CD4-positive, alpha-beta T cell (primary cell): ENCODE results near the gene IER5. TPM values are rescaled to one million over a fixed set of nuclear protein-coding genes. Genes with fewer than 3 reads are reported as not detected.

Source experiments
- ATAC-seq: fragments of 200-7000 bp; cut with Tn5 transposase; one replicate; pipeline ENCODE4 v1.10.0; 2022; ENCODE audit warnings: mild to moderate bottlenecking; ENCODE audit not compliant: poor library complexity
- CTCF ChIA-PET: fragments of 350-600 bp; sonication (Branson Sonifier 250); formaldehyde crosslinking; loops from one replicate; lab custom pipeline; 2021; ENCODE audit warnings: antibody characterized with exemption, inconsistent platforms; lab: Charles Lee
- POLR2A ChIA-PET: fragments of 350-600 bp; sonication (Branson Sonifier 250); formaldehyde crosslinking; loops from one replicate; lab custom pipeline; 2021; ENCODE audit warnings: antibody characterized with exemption, inconsistent platforms; lab: Charles Lee
- DNase-seq, 14 experiments: peaks; one replicate each; pipeline ENCODE4 v3.0.0-alpha.2; 2013 to 2020; ENCODE audit warnings: mixed read lengths in 2 of 14
- H3K27ac ChIP-seq, 2 donors: one replicate each; pipeline versions ENCODE4 v1.5.1 to v1.7.0; 2013; ENCODE audit warnings: low read length in 2 of 2, low read depth in 1 of 2, mild to moderate bottlenecking in 1 of 2
- H3K27me3 ChIP-seq, 2 experiments: 1 replicate in 1 of 2; 2 replicates in 1 of 2; pipeline versions ENCODE4 v1.6.1 to v1.7.0; 2013; ENCODE audit warnings: low read length in 2 of 2, control low read depth in 1 of 2, mild to moderate bottlenecking in 1 of 2, moderate library complexity in 1 of 2; ENCODE audit not compliant: insufficient read depth in 2 of 2, control insufficient read depth in 1 of 2
- H3K36me3 ChIP-seq: one replicate; pipeline ENCODE4 v1.6.1; 2013; ENCODE audit warnings: low read length, control low read depth; ENCODE audit not compliant: insufficient read depth
- H3K4me1 ChIP-seq: one replicate; pipeline ENCODE4 v1.6.1; 2013; ENCODE audit warnings: low read length, control low read depth; ENCODE audit not compliant: insufficient read depth
- H3K4me3 ChIP-seq: one replicate; pipeline ENCODE4 v1.5.1; 2013; ENCODE audit warnings: mild to moderate bottlenecking, low read length, moderate library complexity
- H3K9me3 ChIP-seq, 2 experiments: 1 replicate in 1 of 2; 2 replicates in 1 of 2; pipeline versions ENCODE4 v1.6.1 to v1.7.0; 2013; ENCODE audit warnings: low read length in 2 of 2, mild to moderate bottlenecking in 2 of 2, control low read depth in 1 of 2, moderate library complexity in 1 of 2; ENCODE audit not compliant: control insufficient read depth in 1 of 2, insufficient read depth in 1 of 2
- H3K27ac Mint-ChIP-seq: one replicate; pipeline ENCODE4 v1.8.0; 2020; ENCODE audit warnings: mixed read lengths
- H3K27me3 Mint-ChIP-seq: one replicate; pipeline ENCODE4 v1.8.0; 2021; ENCODE audit warnings: mixed read lengths
- H3K36me3 Mint-ChIP-seq: one replicate; pipeline ENCODE4 v1.8.0; 2021; ENCODE audit warnings: low read depth, mixed read lengths
- H3K4me1 Mint-ChIP-seq: one replicate; pipeline ENCODE4 v1.8.0; 2021; ENCODE audit warnings: low read depth, mixed read lengths
- H3K4me3 Mint-ChIP-seq: one replicate; pipeline ENCODE4 v1.8.0; 2020; ENCODE audit warnings: mild to moderate bottlenecking, mixed read lengths
- H3K9me3 Mint-ChIP-seq: one replicate; pipeline ENCODE4 v1.8.0; 2020; ENCODE audit warnings: mixed read lengths
- CTCF ChIP-seq: fragments of 200-600 bp; IDR thresholded peaks from one replicate; pipeline ENCODE4 v1.8.0; 2022; ENCODE audit warnings: antibody characterized with exemption, mild to moderate bottlenecking
- intact Hi-C, 2 experiments: fragments of 100-400 bp; cut with DNase I in 1 of 2; cut with micrococcal nuclease in 1 of 2; formaldehyde crosslinking; loops; one replicate each; pipeline versions ENCODE4 v1.15.1 to v1.9.0; 2023 to 2025; cut with DNase I, micrococcal nuclease
- total RNA-seq, 174 experiments: library from RNA in 2 of 174; stranded (reverse) in 2 of 174; gene quantifications; one replicate each; pipeline ENCODE4 v1.2.3 and lab custom pipeline; 2021 to 2026

The IER5 gene
- total RNA-seq, 2 experiments from 2014 or later = 53.8 to 54.1 TPM

- Histone ChIP-seq H3K4me1 (peaks cover 26% of the 10 kb centered on the region), H3K27me3 (no peaks in the 10 kb centered on the region), H3K4me3 (no peak overlapping the region), H3K27ac (no peak overlapping the region), H3K9me3 (no peaks in the 10 kb centered on the region), H3K36me3 (peaks cover 12% of the 10 kb centered on the region)
- H3K4me3 Mint-ChIP-seq = no peak overlapping the region
- intact Hi-C loops = loop anchor here in 1 of 2 experiments (10.0 kb wide), 1 partner anchor 1211 kb away; the partner anchor contains the start of gene TOR1AIP1
- POLR2A ChIA-PET = interaction anchor here (3.8 kb wide), 1 partner anchor 9 kb away, joined by 18 read pairs; no protein-coding TSS in a partner anchor
- H3K9me3 Mint-ChIP-seq = no peaks in the 10 kb centered on the region
- no peaks in the 10 kb centered on the region for H3K27me3 Mint-ChIP-seq
- CTCF ChIA-PET = no interaction called here
- peaks cover 1% of the 10 kb centered on the region for H3K36me3 Mint-ChIP-seq
- no peak for ATAC-seq
- H3K27ac Mint-ChIP-seq = no peak overlapping the region
- TF ChIP-seq CTCF = no peak
- H3K4me1 Mint-ChIP-seq = peaks cover 47% of the 10 kb centered on the region
- DNase-seq = no peak
Measured at GRCh38 chr1:181095763-181096184, 7.3 kb downstream of the IER5 start.

- H3K9me3 Mint-ChIP-seq = no peaks in the 10 kb centered on the region
- H3K27ac Mint-ChIP-seq = no peak overlapping the region
- no peak for DNase-seq
- no peaks in the 10 kb centered on the region for H3K27me3 ChIP-seq
- H3K9me3 ChIP-seq = no peaks in the 10 kb centered on the region
- intact Hi-C loops = loop anchor here in 1 of 2 experiments (10.0 kb wide), 1 partner anchor 1212 kb away; the partner anchor contains the start of gene TOR1AIP1
- no peaks in the 10 kb centered on the region for H3K27me3 Mint-ChIP-seq
- peaks cover 40% of the 10 kb centered on the region for H3K4me1 Mint-ChIP-seq
- CTCF ChIA-PET = no interaction called here
- H3K27ac ChIP-seq = no peak overlapping the region
- peaks cover 31% of the 10 kb centered on the region for H3K4me1 ChIP-seq
- POLR2A ChIA-PET = interaction anchor here (3.8 to 11.2 kb wide), 2 partner anchors 7 to 8 kb away, joined by 18 to 231 read pairs; partner anchors contain the start of gene IER5
- H3K4me3 Mint-ChIP-seq = no peak overlapping the region
- no peak for TF ChIP-seq CTCF
- no peaks in the 10 kb centered on the region for H3K36me3 Mint-ChIP-seq
- ATAC-seq = no peak
- H3K36me3 ChIP-seq = peaks cover 12% of the 10 kb centered on the region
- H3K4me3 ChIP-seq = no peak overlapping the region
Measured at GRCh38 chr1:181097242-181097641, 8.7 kb downstream of the IER5 start.

GRCh38 chr1:181099152-181100014 lies 10.9 kb downstream of the IER5 start:
- Mint-ChIP-seq H3K4me3 (peak overlapping the region; percentile 0), H3K4me1 (peaks cover 47% of the 10 kb centered on the region), H3K27me3 (no peaks in the 10 kb centered on the region), H3K27ac (peak overlapping the region; percentile 3), H3K36me3 (no peaks in the 10 kb centered on the region), H3K9me3 (no peaks in the 10 kb centered on the region)
- TF ChIP-seq CTCF = no peak
- peaks cover 4% of the 10 kb centered on the region for H3K36me3 ChIP-seq
- POLR2A ChIA-PET = interaction anchor here (0.6 to 11.2 kb wide), 3 partner anchors 9 to 76 kb away, joined by 3 to 231 read pairs (median 4); partner anchors contain the start of gene IER5
- intact Hi-C loops = loop anchor here in 1 of 2 experiments (10.0 kb wide), 3 partner anchors 935 to 1215 kb away; partner anchors contain the start of genes QSOX1 and TOR1AIP1
- no peaks in the 10 kb centered on the region for H3K27me3 ChIP-seq
- H3K9me3 ChIP-seq = no peaks in the 10 kb centered on the region
- DNase-seq = peak in 3 of 14 experiments; percentile 22 to 34 (median 22)
- H3K4me3 ChIP-seq = no peak overlapping the region
- peak overlapping the region in 1 of 2 donors; percentile 20 for H3K27ac ChIP-seq
- peak; percentile 65 for ATAC-seq
- peaks cover 44% of the 10 kb centered on the region for H3K4me1 ChIP-seq
- CTCF ChIA-PET = interaction anchor here (0.9 to 1.5 kb wide), 3 partner anchors 9 to 43 kb away, joined by 3 to 5 read pairs (median 3); no protein-coding TSS in a partner anchor
